ENCODE measurements around the gene FBXO47. TPM values are rescaled to one million over a fixed set of nuclear protein-coding genes. Genes with fewer than 3 reads are reported as not detected.
A peak's percentile ranks its signal among the peaks of the same experiment; 100 is the strongest.

The FBXO47 gene
- total RNA-seq, 2 experiments from 2014 or later, result not detected

DNA sequence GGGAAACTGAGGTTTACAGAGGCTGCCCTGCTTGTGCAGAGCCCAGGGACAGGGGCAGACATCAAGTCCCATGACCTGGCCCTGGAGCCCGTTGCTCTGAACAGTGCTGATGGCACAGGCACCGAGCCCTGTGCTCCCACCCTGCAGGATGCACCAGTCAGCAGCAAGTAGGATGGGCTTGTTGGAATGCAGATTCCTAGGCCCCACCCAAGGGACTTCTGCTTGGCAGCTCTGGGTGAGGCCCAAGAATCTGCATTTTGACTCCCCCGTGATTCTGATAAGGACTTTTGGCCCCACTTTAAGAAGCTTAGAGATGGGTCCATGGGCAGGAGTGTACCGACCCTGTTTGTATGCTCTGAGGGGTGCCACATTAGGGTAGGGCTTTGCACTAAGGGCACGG is 74.1 kb downstream of the FBXO47 start:
- Mint-ChIP-seq H3K27ac (peak overlapping the region; percentile 90), H3K27me3 (no peaks in the 10 kb centered on the region), H3K36me3 (ENCODE audit: low read depth) (peaks cover 67% of the 10 kb centered on the region), H3K4me3 (no peak overlapping the region), H3K9me3 (no peaks in the 10 kb centered on the region), H3K4me1 (peaks cover 89% of the 10 kb centered on the region)
- DNase-seq, result no peak
- ChIA-PET CTCF (interaction anchor here (1.1 to 1.4 kb wide), 2 partner anchors 8 to 19 kb away, joined by 4 to 7 read pairs; no protein-coding TSS in a partner anchor), POLR2A (interaction anchor here (0.7 kb wide), 1 partner anchor 33 kb away, joined by 4 read pairs; no protein-coding TSS in a partner anchor)

DNA sequence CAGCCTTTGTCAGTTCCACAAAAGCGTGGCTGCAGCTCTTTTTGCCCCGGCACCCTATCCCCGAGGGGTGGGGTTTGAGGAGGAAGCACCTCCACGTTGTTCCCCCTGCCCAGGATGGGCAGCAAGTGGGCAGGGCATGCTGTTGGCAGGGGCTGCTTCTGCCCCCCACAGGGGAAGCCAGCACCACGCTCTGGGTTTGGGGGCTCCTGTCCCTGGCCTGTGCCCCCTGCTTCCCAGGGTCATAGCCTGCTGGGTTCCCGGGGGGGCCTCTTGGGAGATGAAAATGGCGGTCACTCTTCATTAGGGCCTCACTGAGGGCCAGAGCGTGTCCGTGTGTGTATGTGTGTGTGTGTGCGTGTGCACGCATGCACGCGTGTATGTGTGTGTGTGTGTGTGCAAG is 74.6 kb downstream of the FBXO47 start:
- H3K36me3 Mint-ChIP-seq (ENCODE audit: low read depth), result peaks cover 69% of the 10 kb centered on the region
- DNase-seq, result no peak
- H3K27me3 Mint-ChIP-seq, result no peaks in the 10 kb centered on the region
- ChIA-PET CTCF (interaction anchor here (1.4 to 1.6 kb wide), 2 partner anchors 11 to 19 kb away, joined by 4 to 5 read pairs; no protein-coding TSS in a partner anchor), POLR2A (no interaction called here)
- H3K9me3 Mint-ChIP-seq, result no peaks in the 10 kb centered on the region
- peak overlapping the region; percentile 90 for H3K27ac Mint-ChIP-seq
- H3K4me3 Mint-ChIP-seq, result no peak overlapping the region
- H3K4me1 Mint-ChIP-seq, result peaks cover 89% of the 10 kb centered on the region

DNA sequence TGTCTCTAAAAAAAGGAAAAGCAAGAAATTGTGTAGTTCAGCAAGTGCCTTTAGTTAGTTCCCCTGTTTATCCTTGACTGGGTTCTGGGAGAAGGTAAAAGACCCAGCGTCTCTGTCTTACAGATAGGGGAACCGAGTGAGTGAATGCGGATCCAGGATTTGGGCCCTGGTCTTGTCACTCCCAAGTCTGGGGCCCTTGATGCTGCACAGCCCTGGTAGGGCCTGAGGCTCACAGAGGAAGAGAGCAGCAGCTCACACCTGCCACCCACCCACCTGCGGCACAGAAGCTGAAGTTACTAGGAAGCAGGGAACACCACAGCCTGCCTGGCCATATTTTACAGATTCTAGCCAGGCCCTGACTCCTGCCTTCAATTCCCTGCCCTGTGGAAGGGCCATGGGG is 75.1 kb downstream of the FBXO47 start:
- POLR2A ChIA-PET, result no interaction called here
- Mint-ChIP-seq H3K27ac (peak overlapping the region; percentile 90), H3K36me3 (ENCODE audit: low read depth) (peaks cover 68% of the 10 kb centered on the region), H3K4me3 (peak overlapping the region; percentile 2), H3K9me3 (no peaks in the 10 kb centered on the region), H3K4me1 (peaks cover 89% of the 10 kb centered on the region), H3K27me3 (no peaks in the 10 kb centered on the region)
- CTCF ChIA-PET, result interaction anchor here (0.9 to 1.6 kb wide), 3 partner anchors 10 to 41 kb away, joined by 3 to 5 read pairs (median 3); no protein-coding TSS in a partner anchor
- DNase-seq, result no peak

- Mint-ChIP-seq H3K27ac (peak overlapping the region; percentile 90), H3K9me3 (no peaks in the 10 kb centered on the region), H3K4me1 (peaks cover 88% of the 10 kb centered on the region), H3K4me3 (peak overlapping the region; percentile 2), H3K27me3 (no peaks in the 10 kb centered on the region), H3K36me3 (ENCODE audit: low read depth) (peaks cover 61% of the 10 kb centered on the region)
- ChIA-PET CTCF (interaction anchor here (0.6 to 1.6 kb wide), 4 partner anchors 10 to 70 kb away, joined by 3 to 5 read pairs (median 4); no protein-coding TSS in a partner anchor), POLR2A (no interaction called here)
- DNase-seq, result peak; percentile 17
Measured at GRCh38 chr17:38891441-38891840, 75.8 kb downstream of the FBXO47 start.

DNA sequence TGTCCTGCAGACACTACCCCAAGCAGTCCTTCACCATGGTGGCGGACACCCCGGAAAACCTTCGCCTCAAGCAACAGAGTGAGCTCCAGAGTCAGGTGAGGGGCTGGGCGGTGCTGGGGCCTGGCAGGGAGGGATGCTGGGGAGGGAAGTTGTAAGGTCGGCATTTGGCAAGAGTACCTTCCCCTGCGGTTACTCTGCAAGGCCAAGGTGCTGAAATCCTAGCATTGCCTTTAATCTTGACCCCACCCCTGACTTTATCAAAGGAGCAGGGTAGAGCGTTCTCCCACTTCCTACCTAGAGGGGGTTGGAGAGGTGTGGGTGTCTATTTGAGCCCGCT is 76.8 kb downstream of the FBXO47 start:
- peak; percentile 35 for DNase-seq
- ChIA-PET CTCF (interaction anchor here (0.7 to 1.0 kb wide), 2 partner anchors 8 to 11 kb away, joined by 3 read pairs; no protein-coding TSS in a partner anchor), POLR2A (no interaction called here)
- Mint-ChIP-seq H3K27ac (peak overlapping the region; percentile 81), H3K9me3 (no peaks in the 10 kb centered on the region), H3K36me3 (ENCODE audit: low read depth) (peaks cover 59% of the 10 kb centered on the region), H3K4me3 (peak overlapping the region; percentile 32), H3K27me3 (no peaks in the 10 kb centered on the region), H3K4me1 (peaks cover 88% of the 10 kb centered on the region)

DNA sequence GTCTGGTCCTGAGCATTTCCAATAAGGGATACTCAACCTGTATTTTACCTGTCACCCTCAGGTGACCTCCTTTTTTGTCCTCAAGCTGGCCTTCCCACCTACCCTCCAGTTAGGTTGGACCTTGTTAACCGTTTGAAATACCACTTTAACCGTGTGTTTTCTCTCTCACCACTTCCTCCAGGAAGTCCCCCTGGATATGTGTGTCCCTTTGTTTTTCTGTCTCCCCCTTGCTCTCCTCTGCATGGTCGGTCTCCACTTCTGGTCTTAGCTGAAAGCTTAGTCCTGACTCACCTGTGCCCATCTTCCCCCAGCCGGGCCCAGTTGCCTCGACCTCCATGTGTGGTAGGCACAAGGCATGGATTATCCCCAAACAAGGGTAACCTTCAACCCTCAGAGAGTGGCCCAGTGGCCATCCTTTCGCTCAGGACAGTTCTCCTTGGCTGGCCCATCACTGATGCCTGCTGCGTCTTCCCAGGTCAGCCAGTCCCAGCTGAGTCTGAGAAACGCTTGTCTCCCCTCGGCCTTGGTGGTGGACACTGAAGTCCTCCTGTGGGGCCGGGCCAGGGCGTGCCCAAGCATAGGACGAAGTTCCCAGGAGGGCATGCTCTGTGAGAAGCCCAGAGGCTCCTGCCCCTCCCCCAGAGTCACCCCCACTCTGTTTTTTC is 77.3 kb downstream of the FBXO47 start:
- Mint-ChIP-seq H3K27ac (peak overlapping the region; percentile 81), H3K4me3 (peak overlapping the region; percentile 32), H3K36me3 (ENCODE audit: low read depth) (peaks cover 64% of the 10 kb centered on the region), H3K9me3 (no peaks in the 10 kb centered on the region), H3K4me1 (peaks cover 92% of the 10 kb centered on the region), H3K27me3 (no peaks in the 10 kb centered on the region)
- ChIA-PET CTCF (interaction anchor here (0.7 to 1.0 kb wide), 2 partner anchors 9 to 12 kb away, joined by 3 read pairs; no protein-coding TSS in a partner anchor), POLR2A (no interaction called here)
- DNase-seq, result no peak

GRCh38 chr17:38888842-38889241 is 78.4 kb downstream of the FBXO47 start:
- DNase-seq, result no peak
- ChIA-PET POLR2A (no interaction called here), CTCF (no interaction called here)
- Mint-ChIP-seq H3K4me3 (no peak overlapping the region), H3K27me3 (no peaks in the 10 kb centered on the region), H3K9me3 (no peaks in the 10 kb centered on the region), H3K4me1 (peaks cover 92% of the 10 kb centered on the region), H3K27ac (peak overlapping the region; percentile 62), H3K36me3 (ENCODE audit: low read depth) (peaks cover 59% of the 10 kb centered on the region)

DNA sequence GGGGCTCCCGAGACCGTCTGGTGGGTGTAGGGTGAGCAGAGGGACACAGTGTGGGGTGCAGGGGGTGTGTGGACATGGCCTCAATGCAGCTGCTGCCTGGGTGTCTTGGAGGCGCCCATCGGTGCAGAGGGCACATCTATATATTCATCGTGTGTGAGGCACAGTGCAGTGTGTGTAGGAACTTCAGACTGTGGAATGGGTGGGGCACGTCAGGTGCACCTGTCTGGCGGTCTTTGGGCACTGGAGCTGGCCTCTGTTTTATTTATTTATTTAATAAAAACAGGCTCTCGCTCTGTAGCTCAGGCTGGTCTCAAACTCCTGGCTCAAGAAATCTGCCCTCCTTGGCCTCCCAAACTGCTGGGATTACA is 80.6 kb downstream of the FBXO47 start:
- CTCF ChIA-PET, result interaction anchor here (0.6 to 2.7 kb wide), 4 partner anchors 9 to 85 kb away, joined by 3 to 11 read pairs (median 4); no protein-coding TSS in a partner anchor
- no peak overlapping the region for H3K4me3 Mint-ChIP-seq
- H3K36me3 Mint-ChIP-seq (ENCODE audit: low read depth), result peaks cover 67% of the 10 kb centered on the region
- H3K27me3 Mint-ChIP-seq, result no peaks in the 10 kb centered on the region
- POLR2A ChIA-PET, result no interaction called here
- DNase-seq, result no peak
- no peaks in the 10 kb centered on the region for H3K9me3 Mint-ChIP-seq
- peaks cover 92% of the 10 kb centered on the region for H3K4me1 Mint-ChIP-seq
- H3K27ac Mint-ChIP-seq, result peak overlapping the region; percentile 82

Small RNA genes lying within 50 kb of the gene (microRNA-seq; reads per million reads assigned to microRNA genes)
- 0.84 reads per million for gene MIR6779 (ENCODE audit: borderline microRNAs expressed, borderline replicate concordance)

Other genes starting within 250 kb of the FBXO47 start
- 10 to 100 TPM; 45.7 to 46.3 TPM for gene CISD3, start 237.1 kb downstream of the FBXO47 start, total RNA-seq
- under 1 TPM; 0.22 to 0.23 TPM for gene PCGF2, start 219.1 kb downstream of the FBXO47 start, total RNA-seq
- 100 to 1,000 TPM; 262 to 294 TPM for gene PSMB3, start 214.7 kb downstream of the FBXO47 start, total RNA-seq
- 10 to 100 TPM; 49.4 to 52.6 TPM for gene PIP4K2B, start 167.8 kb downstream of the FBXO47 start, total RNA-seq
- 10 to 100 TPM; 27.2 to 30.5 TPM for gene CWC25, start 142.1 kb downstream of the FBXO47 start, total RNA-seq
- 1,000 to 10,000 TPM; 1,147 to 1,160 TPM for gene RPL23, start 113.7 kb downstream of the FBXO47 start, total RNA-seq
- gene LASP1, start 97.3 kb downstream of the FBXO47 start, total RNA-seq, result 100 to 1,000 TPM; 189 to 200 TPM
- 1 to 10 TPM; 6.0 to 6.3 TPM for gene PLXDC1, start 184.2 kb upstream of the FBXO47 start, total RNA-seq
- gene ARL5C, start 198.8 kb upstream of the FBXO47 start, total RNA-seq, result under 1 TPM in 1 of 2 experiments, not detected in 1; 0.15 TPM
- gene CACNB1, start 230.3 kb upstream of the FBXO47 start, total RNA-seq, result 10 to 100 TPM; 14.8 to 18.3 TPM
- 1,000 to 10,000 TPM; 1,832 to 1,924 TPM for gene RPL19, start 232.9 kb upstream of the FBXO47 start, total RNA-seq